Mucosa of stomach (tissue), 1 donor: ENCODE results near the gene CAMKK1.

ENCODE experiments used
- H3K27me3 ChIP-seq: one replicate; pipeline ENCODE4 v1.7.0; 2013; ENCODE audit warnings: mild to moderate bottlenecking, low read length; ENCODE audit not compliant: control insufficient read depth, insufficient read depth
- H3K36me3 ChIP-seq: one replicate; pipeline ENCODE4 v1.7.0; 2013; ENCODE audit warnings: low read length; ENCODE audit not compliant: control insufficient read depth, insufficient read depth
- H3K4me1 ChIP-seq: one replicate; pipeline ENCODE4 v1.7.0; 2013; ENCODE audit warnings: mild to moderate bottlenecking, low read length; ENCODE audit not compliant: control insufficient read depth, insufficient read depth
- H3K4me3 ChIP-seq: one replicate; pipeline ENCODE4 v1.7.0; 2013; ENCODE audit warnings: low read length
- H3K9ac ChIP-seq: one replicate; pipeline ENCODE4 v1.7.0; 2013; ENCODE audit warnings: mild to moderate bottlenecking, low read length, moderate library complexity
- H3K9me3 ChIP-seq: one replicate; pipeline ENCODE4 v1.7.0; 2013; ENCODE audit warnings: mild to moderate bottlenecking, low read length, moderate library complexity; ENCODE audit not compliant: control insufficient read depth
- donor health status: Pancreatic carcinoma.

The CAMKK1 gene

DNA sequence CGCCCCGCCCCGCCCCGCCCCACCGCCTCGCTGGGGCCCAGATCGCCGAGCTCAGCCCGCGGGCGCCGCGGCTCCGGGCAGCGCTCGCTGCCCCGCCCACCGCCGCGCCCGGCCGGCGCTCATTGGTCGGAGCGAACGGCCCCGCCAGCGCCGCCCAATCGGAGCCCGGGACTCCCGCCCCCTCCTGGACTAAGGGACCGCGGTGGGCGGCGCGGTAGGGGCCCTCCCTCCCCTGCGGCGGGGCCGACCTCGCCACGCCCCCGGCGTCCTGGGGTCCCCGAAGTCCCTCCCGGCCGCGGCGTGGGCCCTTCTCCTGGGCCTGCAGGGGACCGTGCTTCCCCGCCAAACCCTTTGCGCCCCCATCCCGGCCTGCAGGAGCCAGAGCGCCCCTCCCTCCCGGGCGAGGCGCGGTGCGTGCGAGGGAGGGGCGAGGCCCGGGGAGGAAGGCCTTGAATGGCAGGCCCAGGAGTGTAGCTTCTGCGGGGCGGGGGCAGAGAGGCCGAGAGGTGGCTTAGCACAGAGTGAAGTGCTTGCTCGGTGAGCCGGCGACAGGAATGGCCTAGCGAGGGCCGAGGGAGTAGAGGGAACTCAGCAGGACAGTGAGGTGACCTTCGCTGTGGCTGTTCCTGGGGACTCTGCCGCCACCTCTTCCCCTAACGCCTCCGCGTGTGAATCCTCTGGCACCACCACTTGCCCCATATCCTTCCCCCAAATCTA, at the start of gene CAMKK1:
Gene CAMKK1 (minus strand): TSS at position 51 of the 717 bp plus-strand sequence. CDS start 7,366 bp downstream, outside the sequence.
- H3K9ac ChIP-seq: peak within 1 kb of the TSS; percentile 50
- H3K9me3 ChIP-seq: no peaks in the 10 kb centered on the region
- no peak within 1 kb of the TSS for H3K4me3 ChIP-seq
- H3K27me3 ChIP-seq: no peaks in the 10 kb centered on the region
- H3K4me1 ChIP-seq: peaks cover 63% of the 10 kb centered on the region
- no peaks in the 10 kb centered on the region for H3K36me3 ChIP-seq

DNA sequence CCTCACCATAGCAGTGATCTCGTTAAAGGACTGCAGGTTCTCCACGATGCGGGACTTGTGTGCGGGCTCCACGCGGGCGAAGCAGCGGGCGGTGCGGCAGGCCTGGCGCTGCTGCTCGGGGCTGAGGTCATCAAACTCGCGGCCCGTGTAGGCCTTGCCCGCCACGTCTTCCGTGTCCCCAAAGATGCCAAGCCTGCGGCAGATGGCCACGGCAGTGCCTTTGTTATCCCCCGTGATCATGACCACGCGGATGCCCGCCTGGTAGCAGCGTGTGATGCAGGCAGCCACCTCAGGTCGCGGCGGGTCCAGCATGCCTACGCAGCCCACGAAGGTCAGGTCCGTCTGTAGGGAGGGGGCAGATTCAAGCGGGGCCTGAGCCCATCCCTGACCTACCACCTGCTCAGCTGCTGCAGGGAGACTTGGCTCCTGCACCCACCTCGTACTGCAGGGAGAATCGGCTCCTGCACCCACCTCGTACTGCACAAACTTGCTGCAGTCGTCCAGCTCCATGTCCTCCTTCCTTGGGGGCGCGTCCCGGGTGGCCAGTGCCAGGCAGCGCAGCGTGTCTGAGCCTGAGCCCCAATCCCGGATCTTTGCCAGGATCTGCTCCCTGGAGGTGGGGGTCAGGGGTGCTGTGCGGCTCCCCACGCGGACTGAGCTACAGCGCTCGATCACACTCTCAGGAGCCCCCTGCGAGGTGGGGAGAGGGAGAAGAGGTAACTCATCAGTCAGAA, 48.3 kb upstream of the CAMKK1 start:
- Histone ChIP-seq H3K4me3 (no peak overlapping the region), H3K27me3 (no peaks in the 10 kb centered on the region), H3K9ac (no peak overlapping the region), H3K36me3 (peaks cover 18% of the 10 kb centered on the region), H3K9me3 (no peaks in the 10 kb centered on the region), H3K4me1 (no peaks in the 10 kb centered on the region)

GRCh38 chr17:3937359-3937758, 44.5 kb upstream of the CAMKK1 start:
- Histone ChIP-seq H3K27me3 (no peaks in the 10 kb centered on the region), H3K4me3 (no peak overlapping the region), H3K36me3 (peaks cover 25% of the 10 kb centered on the region), H3K9ac (no peak overlapping the region), H3K4me1 (peaks cover 8% of the 10 kb centered on the region), H3K9me3 (no peaks in the 10 kb centered on the region)

GRCh38 chr17:3935825-3936355, 43.0 kb upstream of the CAMKK1 start:
- no peak overlapping the region for H3K9ac ChIP-seq
- H3K9me3 ChIP-seq: no peaks in the 10 kb centered on the region
- peaks cover 8% of the 10 kb centered on the region for H3K4me1 ChIP-seq
- H3K27me3 ChIP-seq: no peaks in the 10 kb centered on the region
- no peak overlapping the region for H3K4me3 ChIP-seq
- H3K36me3 ChIP-seq: peaks cover 25% of the 10 kb centered on the region

- Histone ChIP-seq H3K4me1 (peaks cover 8% of the 10 kb centered on the region), H3K9ac (no peak overlapping the region), H3K4me3 (no peak overlapping the region), H3K36me3 (peaks cover 25% of the 10 kb centered on the region), H3K27me3 (no peaks in the 10 kb centered on the region), H3K9me3 (no peaks in the 10 kb centered on the region)
Observed at GRCh38 chr17:3935140-3935542, 42.3 kb upstream of the CAMKK1 start.

GRCh38 chr17:3929764-3930163, 36.9 kb upstream of the CAMKK1 start:
- Histone ChIP-seq H3K27me3 (no peaks in the 10 kb centered on the region), H3K4me3 (no peak overlapping the region), H3K4me1 (peaks cover 5% of the 10 kb centered on the region), H3K9me3 (no peaks in the 10 kb centered on the region), H3K9ac (no peak overlapping the region), H3K36me3 (peaks cover 20% of the 10 kb centered on the region)

DNA sequence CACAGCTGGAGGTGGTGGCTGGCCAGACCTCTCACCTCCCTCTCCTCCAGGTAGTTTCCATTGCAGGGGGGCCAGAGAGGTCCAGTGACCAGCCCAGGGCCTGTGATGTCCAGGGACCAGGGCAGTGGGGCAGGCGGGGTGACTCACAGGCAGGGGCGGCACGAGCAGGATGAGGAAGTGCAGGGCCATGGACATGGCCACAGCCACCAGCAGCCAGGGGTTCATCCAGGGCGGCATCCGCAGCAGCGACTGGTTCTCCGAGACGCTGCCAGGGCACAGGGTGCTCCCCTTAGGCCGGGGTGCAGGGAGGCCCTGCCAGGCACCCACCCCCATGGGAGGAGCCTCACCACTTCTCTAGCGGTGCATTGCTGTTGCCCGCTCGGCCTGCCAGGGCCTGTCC, 36.3 kb upstream of the CAMKK1 start:
- Histone ChIP-seq H3K4me1 (peaks cover 5% of the 10 kb centered on the region), H3K9ac (no peak overlapping the region), H3K27me3 (no peaks in the 10 kb centered on the region), H3K4me3 (no peak overlapping the region), H3K36me3 (peaks cover 19% of the 10 kb centered on the region), H3K9me3 (no peaks in the 10 kb centered on the region)

DNA sequence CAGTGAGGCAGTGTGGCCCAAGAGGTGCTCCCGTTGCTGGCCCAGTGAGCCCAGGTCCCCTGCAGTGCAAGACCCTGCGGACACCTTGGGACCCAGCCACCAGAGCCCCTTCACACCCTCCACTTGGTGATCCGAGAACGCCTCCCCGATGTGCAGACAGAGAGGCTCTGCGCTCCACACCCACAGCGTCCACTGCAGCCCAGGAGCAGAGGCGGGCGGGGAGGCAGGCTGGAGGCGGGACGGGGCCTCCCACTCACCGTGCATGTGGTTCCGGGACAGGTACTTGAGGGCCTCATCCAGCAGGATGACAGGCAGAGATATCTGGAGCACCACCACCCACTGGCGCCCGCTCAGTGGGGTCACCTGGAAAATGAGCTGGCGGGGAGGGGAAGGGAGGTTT, 35.6 kb upstream of the CAMKK1 start:
- Histone ChIP-seq H3K9me3 (no peaks in the 10 kb centered on the region), H3K36me3 (peaks cover 19% of the 10 kb centered on the region), H3K4me3 (no peak overlapping the region), H3K27me3 (no peaks in the 10 kb centered on the region), H3K4me1 (peaks cover 5% of the 10 kb centered on the region), H3K9ac (no peak overlapping the region)

DNA sequence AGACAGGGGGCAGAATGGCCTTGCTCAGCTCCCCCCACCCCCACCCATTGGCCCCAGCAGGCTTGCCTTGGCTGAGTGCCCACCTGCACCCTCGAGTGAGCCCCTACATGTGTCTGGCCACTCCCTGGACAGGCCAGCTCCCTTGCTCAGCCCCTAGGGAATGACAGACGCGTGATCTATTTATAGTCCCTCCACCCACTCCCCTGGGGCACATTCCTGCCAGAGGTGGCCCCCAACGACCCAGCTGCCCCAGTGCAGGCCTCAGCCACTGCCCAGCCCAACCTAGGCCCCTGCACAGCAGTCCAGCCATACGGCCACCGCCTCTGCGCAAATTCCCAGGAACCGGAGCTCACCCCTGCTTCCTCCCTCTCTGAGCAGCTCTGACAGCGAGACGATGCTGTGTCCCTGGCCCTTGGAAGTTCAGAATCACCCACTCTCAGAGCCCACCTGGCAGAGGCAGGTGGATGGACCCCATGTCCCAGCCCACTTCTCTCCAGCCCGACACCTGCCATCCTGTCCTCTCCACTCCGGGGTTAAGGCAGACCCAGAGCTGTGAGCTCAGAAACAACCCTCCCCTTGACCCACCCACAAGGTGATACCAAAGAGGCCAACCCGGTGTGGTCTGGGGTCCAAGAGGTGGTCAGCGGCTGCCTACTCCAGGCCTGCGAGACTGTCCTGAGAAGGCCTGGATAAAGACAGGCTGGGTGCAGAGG, 34.9 kb upstream of the CAMKK1 start:
- Histone ChIP-seq H3K9ac (no peak overlapping the region), H3K9me3 (no peaks in the 10 kb centered on the region), H3K4me3 (no peak overlapping the region), H3K27me3 (no peaks in the 10 kb centered on the region), H3K36me3 (peaks cover 19% of the 10 kb centered on the region), H3K4me1 (peaks cover 5% of the 10 kb centered on the region)

GRCh38 chr17:3926860-3927627, 34.2 kb upstream of the CAMKK1 start:
- Histone ChIP-seq H3K9ac (no peak overlapping the region), H3K36me3 (peaks cover 19% of the 10 kb centered on the region), H3K9me3 (no peaks in the 10 kb centered on the region), H3K4me1 (peaks cover 5% of the 10 kb centered on the region), H3K27me3 (no peaks in the 10 kb centered on the region), H3K4me3 (no peak overlapping the region)

GRCh38 chr17:3925684-3926485, 33.0 kb upstream of the CAMKK1 start:
- H3K9ac ChIP-seq: no peak overlapping the region
- H3K4me3 ChIP-seq: no peak overlapping the region
- H3K4me1 ChIP-seq: peaks cover 5% of the 10 kb centered on the region
- peaks cover 19% of the 10 kb centered on the region for H3K36me3 ChIP-seq
- no peaks in the 10 kb centered on the region for H3K9me3 ChIP-seq
- no peaks in the 10 kb centered on the region for H3K27me3 ChIP-seq
